Activated CD4-positive, alpha-beta T cell treated with anti-CD3 and anti-CD28 coated beads for 48 hours (primary cell): Measurements from ENCODE around the gene SNTB2.

Experiments used
- DNase-seq: peaks from one replicate; pipeline ENCODE4 v3.0.0-alpha.2; 2020

The SNTB2 gene

DNA sequence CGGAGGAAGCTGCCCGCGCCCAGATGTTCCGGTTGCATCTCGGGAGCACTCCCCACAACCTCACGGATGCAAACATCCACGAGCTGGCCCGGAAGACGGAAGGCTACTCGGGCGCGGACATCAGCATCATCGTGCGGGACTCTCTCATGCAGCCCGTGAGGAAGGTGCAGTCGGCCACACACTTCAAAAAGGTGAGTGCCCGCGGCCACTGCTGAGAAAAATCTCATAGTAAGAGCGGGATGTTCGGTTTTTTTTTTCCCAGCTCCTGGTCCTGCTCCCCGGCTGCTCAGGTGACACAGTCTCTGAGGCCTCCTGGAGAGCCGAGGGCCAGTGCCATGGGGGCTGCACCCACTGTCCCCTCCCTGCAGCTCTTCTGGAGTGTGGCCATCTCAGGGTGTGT lies 134.1 kb downstream of the SNTB2 start:
- no peak for DNase-seq

GRCh38 chr16:69322343-69322742 lies 135.4 kb downstream of the SNTB2 start:
- DNase-seq: no peak

- DNase-seq: no peak
These were observed 136.5 kb downstream of the SNTB2 start for GRCh38 chr16:69323415-69323814.

DNA sequence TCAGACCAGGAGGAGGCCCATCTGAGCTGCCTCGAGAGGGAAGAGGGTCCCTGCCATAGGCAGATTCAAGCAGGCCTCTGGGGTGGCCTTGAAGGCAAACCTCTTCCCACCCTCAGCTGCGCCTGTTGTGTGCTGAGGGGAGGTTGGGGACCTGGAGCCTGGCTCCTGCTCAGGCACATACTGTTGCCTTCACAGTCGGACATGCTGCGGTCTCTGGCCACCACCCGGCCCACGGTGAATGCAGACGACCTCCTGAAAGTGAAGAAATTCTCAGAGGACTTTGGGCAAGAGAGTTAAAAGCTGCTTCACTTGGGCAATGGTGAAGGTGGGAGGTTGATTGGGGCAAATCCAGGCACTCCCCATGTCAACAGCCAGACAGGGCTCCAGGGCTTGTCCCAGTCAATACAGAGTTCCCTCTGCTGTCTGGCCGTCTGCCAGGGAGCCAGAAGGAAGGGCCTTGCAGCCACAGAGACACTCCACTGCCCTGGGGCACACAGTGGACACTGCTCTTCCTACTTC lies 137.1 kb downstream of the SNTB2 start:
- no peak for DNase-seq

DNA sequence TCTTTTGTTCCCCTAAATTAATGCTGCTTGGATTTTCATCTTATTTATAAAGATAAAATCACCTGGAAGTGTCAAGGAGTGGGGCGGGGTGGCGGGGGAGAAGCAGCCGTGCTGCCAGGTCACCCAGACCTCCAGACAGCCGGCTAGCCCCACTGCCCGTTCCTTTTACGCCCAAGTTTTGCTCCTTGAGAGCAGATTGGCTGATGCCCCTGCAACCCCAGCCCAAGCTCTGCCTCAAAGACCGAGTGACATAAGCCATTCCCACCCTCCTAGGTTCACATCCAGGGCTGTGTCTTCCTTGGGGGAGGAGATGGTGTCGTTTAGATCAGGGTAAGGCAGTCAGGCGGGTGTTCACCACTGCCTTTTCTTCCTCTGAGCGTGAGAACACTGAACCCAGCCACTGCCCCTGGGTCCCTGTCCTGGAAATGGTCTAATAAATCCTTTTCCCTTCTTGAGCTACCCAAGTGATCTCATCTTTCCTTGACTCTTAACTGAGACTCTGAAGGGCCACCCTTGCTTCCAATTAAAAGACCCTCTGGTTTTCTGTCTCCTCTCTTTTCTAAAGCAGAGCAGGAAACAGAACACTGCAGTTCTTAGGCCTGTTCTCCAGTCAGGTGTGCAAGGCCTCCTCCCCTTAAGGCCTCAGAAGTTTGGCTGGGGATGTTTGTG lies 137.8 kb downstream of the SNTB2 start:
- DNase-seq: no peak

DNA sequence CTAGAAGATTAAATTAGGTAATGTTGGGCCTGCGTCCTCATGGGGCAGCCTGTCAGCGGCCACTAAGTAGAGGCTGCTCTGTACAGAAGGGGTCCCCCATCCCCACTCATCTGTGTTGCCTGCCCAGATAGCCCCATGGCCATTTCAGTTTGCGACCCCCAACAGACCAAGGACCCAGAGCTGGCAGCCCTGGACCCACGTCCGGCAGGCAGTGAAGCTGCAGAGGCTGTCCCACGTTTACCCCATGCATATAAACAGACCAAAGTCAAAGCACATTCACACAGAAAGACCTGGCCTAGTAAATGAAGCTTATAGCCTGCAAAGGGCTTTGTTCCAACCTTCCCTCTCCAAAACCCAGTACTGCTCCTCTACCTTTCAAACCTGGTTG lies 138.8 kb downstream of the SNTB2 start:
- no peak for DNase-seq

GRCh38 chr16:69326172-69326873 lies 139.4 kb downstream of the SNTB2 start:
- DNase-seq: no peak

DNA sequence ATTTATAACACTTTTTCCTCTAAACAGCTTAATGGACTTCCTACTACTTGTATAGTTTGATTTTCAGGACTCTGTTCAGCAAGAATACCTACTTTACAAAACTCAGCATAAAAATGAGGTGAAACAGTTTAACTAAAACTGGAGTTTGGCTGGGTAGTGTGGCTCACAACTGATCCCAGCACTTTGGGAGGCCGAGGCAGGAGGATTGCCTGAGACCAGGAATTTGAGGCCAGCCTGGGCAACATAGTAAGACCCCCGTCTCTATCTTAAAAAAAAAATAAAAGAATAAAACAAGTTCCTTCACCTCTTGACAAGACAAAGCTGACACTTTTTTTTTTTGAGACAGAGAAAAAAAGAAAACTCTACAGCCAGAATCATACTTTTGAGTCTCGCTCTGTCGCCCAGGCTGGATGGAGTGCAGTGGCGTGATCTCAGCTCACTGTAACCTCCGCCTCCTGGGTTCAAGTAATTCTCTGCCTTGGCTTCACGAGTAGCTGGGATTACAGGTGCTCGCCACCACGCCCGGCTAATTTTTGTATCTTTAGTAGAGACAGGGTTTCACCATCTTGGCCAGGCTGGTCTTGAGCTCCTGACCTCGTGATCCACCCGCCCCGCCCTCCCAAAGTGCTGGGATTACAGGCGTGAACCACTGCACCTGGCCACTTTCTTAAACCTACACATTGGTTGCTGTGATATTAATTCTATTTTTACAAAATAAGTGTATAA lies 140.8 kb downstream of the SNTB2 start:
- no peak for DNase-seq

DNA sequence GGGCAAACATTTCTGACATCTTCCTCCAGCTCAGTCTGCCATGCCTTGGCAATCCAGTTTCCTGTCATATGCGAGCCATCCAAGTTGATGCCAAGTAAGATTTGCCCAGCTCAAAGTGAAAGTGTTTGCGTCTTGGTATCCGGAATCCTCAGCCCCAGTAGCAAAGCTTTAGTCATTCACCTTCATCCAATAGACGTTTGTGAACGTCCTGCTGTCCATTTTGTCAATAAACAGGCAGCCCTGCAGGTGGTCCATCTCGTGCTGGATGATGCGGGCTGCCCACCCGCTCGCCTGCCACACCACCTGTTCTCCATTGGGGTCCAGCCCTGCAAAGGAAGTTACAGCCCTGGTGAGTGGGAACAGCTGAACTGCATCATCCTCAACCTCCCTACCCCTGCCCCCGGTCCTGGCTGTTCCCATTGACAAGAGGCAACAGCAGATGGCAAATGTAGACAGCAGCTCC lies 141.9 kb downstream of the SNTB2 start:
- peak; percentile 29 for DNase-seq

- peak; percentile 64 for DNase-seq
These were observed 142.7 kb downstream of the SNTB2 start for GRCh38 chr16:69329369-69330285.

- peak; percentile 87 for DNase-seq
These were observed 143.5 kb downstream of the SNTB2 start, which contains the start of gene PDF for GRCh38 chr16:69330286-69331109. Gene PDF, minus strand, starts transcription at chr16:69330588. Its CDS starts 18 bp downstream, at chr16:69330570.

GRCh38 chr16:69334696-69335095 lies 147.7 kb downstream of the SNTB2 start:
- no peak for DNase-seq

DNA sequence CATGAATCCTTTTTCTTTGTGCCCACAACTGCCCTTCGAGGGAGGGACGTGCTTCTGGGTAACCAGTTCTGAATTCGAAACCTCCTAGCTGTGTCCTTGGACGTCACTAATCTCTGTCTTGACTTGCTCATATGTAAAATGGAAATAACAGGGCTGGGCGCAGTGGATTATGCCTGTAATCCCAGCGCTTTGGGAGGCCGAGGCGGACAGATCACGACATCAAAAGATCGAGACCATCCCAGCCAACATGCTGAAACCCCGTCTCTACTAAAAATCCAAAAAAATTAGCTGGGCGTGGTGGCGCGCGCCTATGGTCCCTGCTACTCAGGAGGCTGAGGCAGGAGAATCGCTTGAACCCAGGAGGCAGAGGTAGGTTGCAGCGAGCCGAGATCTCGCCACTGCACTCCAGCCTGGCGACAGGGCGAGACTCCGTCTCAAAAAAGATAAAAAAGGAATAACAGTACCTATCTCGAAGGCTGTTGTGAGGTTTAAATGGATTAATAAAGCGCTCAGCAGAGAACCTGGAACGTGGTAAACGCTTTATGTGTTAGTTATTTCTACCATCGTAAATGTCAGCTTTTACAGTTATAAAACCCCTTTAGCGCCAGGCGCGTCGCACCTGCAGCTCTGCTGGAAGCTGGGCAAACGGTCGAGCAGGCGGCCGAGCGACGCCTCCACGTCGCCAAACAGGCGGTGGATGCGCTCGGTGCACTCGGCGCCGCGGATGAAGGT lies 151.8 kb downstream of the SNTB2 start:
- peak; percentile 77 for DNase-seq

DNA sequence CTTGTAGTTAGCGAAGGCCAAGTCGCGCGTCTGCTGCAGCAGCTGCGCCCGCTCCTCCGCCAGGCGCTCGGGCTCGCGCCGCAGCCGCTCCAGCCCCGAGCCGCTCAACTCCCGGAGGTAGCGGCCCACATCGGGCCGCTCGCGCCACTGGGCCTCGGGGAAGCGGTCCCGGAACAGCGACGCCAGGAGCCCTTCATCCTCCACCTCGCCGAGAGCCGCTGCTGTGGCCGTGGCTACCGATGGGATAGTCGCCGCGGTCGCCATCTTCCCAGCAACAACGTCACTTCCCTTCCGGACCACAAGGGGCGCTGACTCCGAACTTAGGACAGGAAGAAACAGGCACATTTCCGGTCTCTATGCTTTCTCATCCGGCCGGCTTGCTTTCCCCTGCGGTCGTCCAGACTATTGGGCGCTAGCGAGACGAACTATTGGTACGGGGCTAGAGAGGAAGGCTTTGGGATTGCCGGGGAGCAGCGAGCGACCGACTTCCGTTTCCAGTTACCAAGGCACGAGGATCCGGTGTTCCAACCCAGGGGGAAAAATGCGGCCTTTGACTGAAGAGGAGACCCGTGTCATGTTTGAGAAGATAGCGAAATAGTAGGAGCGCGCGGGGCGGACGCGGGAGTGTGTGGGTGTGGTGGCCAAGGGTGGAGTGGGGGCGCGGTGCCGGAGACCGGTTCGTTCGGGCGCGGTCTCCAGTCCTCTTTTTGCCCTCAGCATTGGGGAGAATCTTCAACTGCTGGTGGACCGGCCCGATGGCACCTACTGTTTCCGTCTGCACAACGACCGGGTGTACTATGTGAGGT lies 152.5 kb downstream of the SNTB2 start, which contains the start of the genes COG8 and NIP7:
TSS of gene COG8 (minus strand) at position 276 of the 806 bp plus-strand sequence. CDS start at position 264, 12 bp downstream.
TSS of gene NIP7 (plus strand) at position 484 of the 806 bp plus-strand sequence. CDS start at position 542, 58 bp downstream.
- DNase-seq: peak; percentile 95

- peak; percentile 51 for DNase-seq
These were observed 153.2 kb downstream of the SNTB2 start for GRCh38 chr16:69340095-69340644.

GRCh38 chr16:69344171-69344570 lies 157.2 kb downstream of the SNTB2 start:
- DNase-seq: no peak

DNA sequence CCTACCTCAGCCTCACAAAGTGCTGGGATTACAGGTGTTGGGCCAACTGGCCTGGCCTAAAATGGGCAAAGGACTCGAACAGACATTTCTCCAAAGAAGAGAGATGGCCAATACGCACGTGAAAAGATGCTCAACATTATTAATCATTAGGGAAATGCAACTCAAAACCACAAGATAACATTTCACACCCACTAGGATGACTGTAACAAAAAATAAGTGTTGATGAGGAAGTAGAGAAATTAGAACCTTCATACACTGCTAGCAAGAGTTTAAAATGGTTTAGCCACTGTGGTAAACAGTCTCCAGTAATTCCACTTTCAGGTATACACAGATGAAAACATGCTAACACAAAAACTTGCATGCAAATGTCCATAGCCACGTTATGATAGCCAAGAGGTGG lies 159.0 kb downstream of the SNTB2 start:
- DNase-seq: no peak

DNA sequence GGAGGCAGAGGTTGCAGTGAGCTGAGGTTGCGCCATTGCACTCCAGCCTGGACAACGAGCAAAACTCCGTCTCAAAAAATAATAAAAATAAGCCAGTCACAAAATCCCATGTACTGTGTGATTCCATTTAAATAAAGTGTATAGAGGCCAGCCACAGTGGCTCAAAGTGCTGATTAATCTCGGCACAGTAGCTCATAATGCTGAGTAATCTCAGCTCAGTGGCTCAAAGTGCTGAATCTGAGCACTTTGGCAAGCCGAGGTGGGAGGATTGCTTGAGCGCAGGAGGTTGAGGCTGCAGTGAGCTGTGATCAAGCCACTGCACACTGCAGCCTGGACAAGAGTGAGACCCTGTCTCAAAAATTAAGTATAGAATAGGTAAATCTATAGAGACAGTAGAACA lies 159.7 kb downstream of the SNTB2 start:
- no peak for DNase-seq

- DNase-seq: no peak
These were observed 161.3 kb downstream of the SNTB2 start for GRCh38 chr16:69348222-69348621.
